HG02798 (cell line): ENCODE measurements around the gene C7.
"Not testable (repeated sequence)": the region's sequence is repeated elsewhere in the genome, so short reads cannot be mapped to it uniquely, and the experiment has no call there.

Source experiments
- ATAC-seq: cut with Tn5 transposase; IDR thresholded peaks from one replicate; pipeline ENCODE4 v1.9.1; 2021; ENCODE audit warnings: mild to moderate bottlenecking; ENCODE audit not compliant: unreplicated experiment, poor library complexity

The C7 gene

GRCh38 chr5:40909264-40909663 is at the start of gene C7:
C7 (plus strand) TSS chr5:40909497; CDS start chr5:40909611, 114 bp downstream.
- no peak for ATAC-seq

- ATAC-seq: no peak
Observed at GRCh38 chr5:40860711-40861110, 48.6 kb upstream of the C7 start.

GRCh38 chr5:40865004-40865403 is 44.3 kb upstream of the C7 start:
- not testable (repeated sequence) for ATAC-seq

- no peak for ATAC-seq
Observed at GRCh38 chr5:40866844-40867243, 42.5 kb upstream of the C7 start.

GRCh38 chr5:40869384-40869783 is 39.9 kb upstream of the C7 start:
- ATAC-seq: no peak

GRCh38 chr5:40871177-40871576 is 38.1 kb upstream of the C7 start:
- ATAC-seq: no peak

- ATAC-seq: not testable (repeated sequence)
Observed at GRCh38 chr5:40872253-40872652, 37.0 kb upstream of the C7 start.

- ATAC-seq: no peak
Observed at GRCh38 chr5:40873286-40873880, 35.9 kb upstream of the C7 start.

- no peak for ATAC-seq
Observed at GRCh38 chr5:40875958-40876357, 33.3 kb upstream of the C7 start.

GRCh38 chr5:40877371-40877988 is 31.8 kb upstream of the C7 start:
- ATAC-seq: no peak

- ATAC-seq: no peak
Observed at GRCh38 chr5:40879163-40879942, 29.9 kb upstream of the C7 start.

GRCh38 chr5:40882291-40882690 is 27.0 kb upstream of the C7 start:
- no peak for ATAC-seq

GRCh38 chr5:40883051-40883450 is 26.2 kb upstream of the C7 start:
- not testable (repeated sequence) for ATAC-seq

GRCh38 chr5:40895440-40896425 is 13.6 kb upstream of the C7 start:
- ATAC-seq: not testable (repeated sequence)

GRCh38 chr5:40904205-40904993 is 4.9 kb upstream of the C7 start:
- peak; percentile 90 for ATAC-seq

GRCh38 chr5:40904994-40905306 is 4.3 kb upstream of the C7 start:
- ATAC-seq: no peak

GRCh38 chr5:40906351-40906751 is 2.9 kb upstream of the C7 start:
- ATAC-seq: no peak

- ATAC-seq: no peak
Observed at GRCh38 chr5:40909723-40910122, 426 bp downstream of the C7 start.

GRCh38 chr5:40911266-40911665 is 2.0 kb downstream of the C7 start:
- ATAC-seq: no peak

- no peak for ATAC-seq
Observed at GRCh38 chr5:40914835-40915234, 5.5 kb downstream of the C7 start.
